ENCODE data around the gene GSTM1.

GRCh38 chr1:109730666-109731065 is 43.0 kb downstream of the GSTM1 start:
- TF ChIP-seq CTCF (IDR thresholded peaks at IDR 0.05; ENCODE audit: low read depth, low read length) (no peak), POLR2A (IDR thresholded peaks at IDR 0.05; ENCODE audit: extremely low read depth, insufficient read length) (no peak)

Measured in NB4 (cell line).